ENCODE data around the gene FGD2. TPM values are rescaled to one million over a fixed set of nuclear protein-coding genes. Genes with fewer than 3 reads are reported as not detected.

The FGD2 gene
- total RNA-seq, 1 donor from 2014 or later, result not detected

DNA sequence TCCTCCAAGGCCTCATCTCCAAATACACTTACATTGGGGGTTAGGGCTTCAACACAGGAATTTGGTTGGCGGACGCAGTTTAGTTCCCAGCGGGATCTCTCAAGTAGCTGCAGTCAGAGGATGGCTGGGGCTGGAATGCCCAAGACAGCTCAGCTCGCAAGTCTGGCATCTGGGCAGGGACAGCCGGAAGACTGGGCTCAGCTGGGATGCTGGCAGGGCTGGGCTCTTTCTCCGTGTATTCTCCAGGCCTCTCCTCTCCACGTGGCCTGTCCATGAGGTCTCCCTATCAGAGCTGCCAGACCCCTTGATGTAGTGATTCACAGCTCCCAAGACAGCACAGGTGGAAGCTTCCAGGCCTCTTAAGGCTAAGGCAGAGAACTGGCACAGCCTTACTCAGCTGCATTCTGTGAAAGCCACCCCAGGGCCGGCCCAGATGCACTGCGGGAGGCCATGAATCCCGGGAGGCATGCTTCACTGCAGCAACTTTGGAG, 5.0 kb downstream of the FGD2 start:
- H3K9me3 Mint-ChIP-seq (ENCODE audit: unreplicated experiment), result no peaks in the 10 kb centered on the region
- DNase-seq, result no peak
- no peaks in the 10 kb centered on the region for H3K4me1 Mint-ChIP-seq (ENCODE audit: low read depth, unreplicated experiment)
- TF ChIP-seq, protein P1, sequence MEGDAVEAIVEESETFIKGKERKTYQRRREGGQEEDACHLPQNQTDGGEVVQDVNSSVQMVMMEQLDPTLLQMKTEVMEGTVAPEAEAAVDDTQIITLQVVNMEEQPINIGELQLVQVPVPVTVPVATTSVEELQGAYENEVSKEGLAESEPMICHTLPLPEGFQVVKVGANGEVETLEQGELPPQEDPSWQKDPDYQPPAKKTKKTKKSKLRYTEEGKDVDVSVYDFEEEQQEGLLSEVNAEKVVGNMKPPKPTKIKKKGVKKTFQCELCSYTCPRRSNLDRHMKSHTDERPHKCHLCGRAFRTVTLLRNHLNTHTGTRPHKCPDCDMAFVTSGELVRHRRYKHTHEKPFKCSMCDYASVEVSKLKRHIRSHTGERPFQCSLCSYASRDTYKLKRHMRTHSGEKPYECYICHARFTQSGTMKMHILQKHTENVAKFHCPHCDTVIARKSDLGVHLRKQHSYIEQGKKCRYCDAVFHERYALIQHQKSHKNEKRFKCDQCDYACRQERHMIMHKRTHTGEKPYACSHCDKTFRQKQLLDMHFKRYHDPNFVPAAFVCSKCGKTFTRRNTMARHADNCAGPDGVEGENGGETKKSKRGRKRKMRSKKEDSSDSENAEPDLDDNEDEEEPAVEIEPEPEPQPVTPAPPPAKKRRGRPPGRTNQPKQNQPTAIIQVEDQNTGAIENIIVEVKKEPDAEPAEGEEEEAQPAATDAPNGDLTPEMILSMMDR (IDR thresholded peaks at IDR 0.05; ENCODE audit: partially characterized antibody, unreplicated experiment), result no peak
- H3K36me3 Mint-ChIP-seq (ENCODE audit: unreplicated experiment), result no peaks in the 10 kb centered on the region
- H3K4me3 Mint-ChIP-seq (ENCODE audit: unreplicated experiment), result no peak overlapping the region
- peaks cover 8% of the 10 kb centered on the region for H3K27me3 Mint-ChIP-seq (ENCODE audit: unreplicated experiment)
- H3K27ac Mint-ChIP-seq (ENCODE audit: unreplicated experiment), result no peak overlapping the region

DNA sequence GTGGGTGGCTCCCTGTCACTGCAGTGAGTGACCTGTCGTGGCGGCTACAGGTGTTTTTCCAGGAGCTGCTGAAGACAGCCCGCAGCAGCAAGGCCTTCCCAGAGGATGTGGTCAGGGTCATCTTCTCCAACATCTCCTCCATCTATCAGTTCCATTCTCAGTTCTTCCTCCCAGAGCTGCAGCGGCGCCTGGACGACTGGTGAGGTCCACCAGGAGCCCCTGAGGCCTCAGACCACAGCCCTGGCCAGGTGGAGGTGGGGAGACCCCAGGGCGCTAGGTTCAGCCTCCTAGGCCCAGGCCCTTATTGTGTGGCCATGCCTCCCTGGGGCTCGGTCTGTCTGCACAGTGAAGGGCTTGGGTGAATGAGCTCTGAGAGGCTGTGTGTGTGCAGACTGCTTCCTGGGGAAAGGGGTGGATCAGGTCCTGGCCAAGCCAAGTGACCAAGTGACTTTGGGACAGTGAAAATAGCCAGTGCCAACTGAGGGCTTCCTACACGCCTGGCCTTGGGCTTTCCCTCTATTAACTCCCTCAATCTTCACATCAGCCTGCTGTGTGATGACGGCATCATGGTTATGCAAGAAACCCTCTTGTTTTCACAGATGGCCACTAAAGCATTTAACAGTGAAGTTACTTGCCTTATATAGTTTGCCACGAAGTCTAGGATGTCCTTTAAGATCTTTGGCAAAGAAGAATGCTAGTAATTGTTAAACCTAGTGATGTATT, 6.4 kb downstream of the FGD2 start:
- no peak for DNase-seq
- no peak overlapping the region for H3K27ac Mint-ChIP-seq (ENCODE audit: unreplicated experiment)
- peaks cover 3% of the 10 kb centered on the region for H3K27me3 Mint-ChIP-seq (ENCODE audit: unreplicated experiment)
- H3K4me3 Mint-ChIP-seq (ENCODE audit: unreplicated experiment), result no peak overlapping the region
- H3K9me3 Mint-ChIP-seq (ENCODE audit: unreplicated experiment), result no peaks in the 10 kb centered on the region
- peaks cover under 1% of the 10 kb centered on the region for H3K4me1 Mint-ChIP-seq (ENCODE audit: low read depth, unreplicated experiment)
- TF ChIP-seq, protein P1 (IDR thresholded peaks at IDR 0.05; ENCODE audit: partially characterized antibody, unreplicated experiment), result no peak
- H3K36me3 Mint-ChIP-seq (ENCODE audit: unreplicated experiment), result no peaks in the 10 kb centered on the region

DNA sequence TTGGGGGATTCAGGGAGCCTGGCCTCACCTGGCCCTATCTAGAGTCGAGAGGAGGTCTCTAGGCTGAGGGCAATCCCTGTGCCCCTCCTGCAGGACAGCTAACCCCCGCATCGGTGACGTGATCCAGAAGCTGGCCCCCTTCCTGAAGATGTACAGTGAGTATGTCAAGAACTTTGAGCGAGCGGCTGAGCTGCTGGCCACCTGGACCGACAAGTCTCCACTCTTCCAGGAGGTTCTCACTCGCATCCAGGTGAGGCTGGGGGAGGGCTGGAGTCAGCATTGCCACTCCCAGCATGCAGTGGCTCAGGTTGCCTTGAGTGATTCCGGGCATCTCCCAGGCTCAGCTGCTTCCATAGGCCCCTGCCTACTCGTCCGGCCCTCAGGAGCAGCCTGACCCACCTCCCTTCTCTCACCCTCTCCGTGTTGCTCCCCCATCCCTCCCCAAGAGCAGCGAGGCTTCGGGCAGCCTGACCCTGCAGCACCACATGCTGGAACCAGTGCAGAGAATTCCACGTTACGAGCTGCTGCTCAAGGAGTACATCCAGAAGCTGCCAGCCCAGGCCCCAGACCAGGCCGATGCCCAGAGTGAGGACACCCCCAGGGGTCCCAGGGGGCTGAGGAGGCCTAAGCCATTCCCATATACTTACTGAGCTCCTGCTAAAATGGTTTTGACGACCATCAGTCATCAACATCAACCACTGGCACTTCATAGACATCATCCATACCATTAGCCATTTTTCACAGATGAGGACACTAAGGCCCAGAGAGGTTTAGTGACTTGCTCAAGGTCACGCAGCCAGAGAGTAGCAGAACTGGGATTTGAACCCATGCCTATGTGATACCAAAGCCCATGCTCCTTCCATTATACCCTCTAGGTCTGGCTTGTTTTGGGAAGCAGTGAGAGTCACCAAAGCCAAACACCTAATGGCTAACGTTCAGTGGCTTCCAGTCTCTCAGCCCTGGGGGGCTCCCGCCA, 8.3 kb downstream of the FGD2 start:
- Mint-ChIP-seq H3K4me3 (ENCODE audit: unreplicated experiment) (no peak overlapping the region), H3K27ac (ENCODE audit: unreplicated experiment) (no peak overlapping the region), H3K4me1 (ENCODE audit: low read depth, unreplicated experiment) (peaks cover 8% of the 10 kb centered on the region), H3K27me3 (ENCODE audit: unreplicated experiment) (peaks cover 3% of the 10 kb centered on the region), H3K36me3 (ENCODE audit: unreplicated experiment) (no peaks in the 10 kb centered on the region), H3K9me3 (ENCODE audit: unreplicated experiment) (no peaks in the 10 kb centered on the region)
- no peak for DNase-seq
- TF ChIP-seq, protein P1 (IDR thresholded peaks at IDR 0.05; ENCODE audit: partially characterized antibody, unreplicated experiment), result no peak

DNA sequence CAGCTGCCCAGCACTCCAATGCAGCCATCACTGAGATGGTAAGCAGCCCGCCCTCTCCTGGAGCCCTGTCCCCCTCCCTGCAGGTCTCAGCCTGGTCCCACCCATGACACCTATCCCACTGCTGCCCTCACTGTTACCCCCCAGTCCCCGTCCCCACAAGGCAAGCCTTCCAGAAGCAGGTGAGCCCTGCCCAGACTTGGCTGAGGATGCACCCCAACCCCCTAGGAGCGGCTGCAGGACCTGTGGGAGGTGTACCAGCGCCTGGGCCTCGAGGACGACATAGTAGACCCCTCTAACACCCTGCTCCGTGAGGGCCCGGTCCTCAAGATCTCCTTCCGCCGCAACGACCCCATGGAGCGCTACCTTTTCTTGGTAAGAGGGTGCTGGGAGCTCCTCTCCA, 9.2 kb downstream of the FGD2 start:
- no peaks in the 10 kb centered on the region for H3K9me3 Mint-ChIP-seq (ENCODE audit: unreplicated experiment)
- no peaks in the 10 kb centered on the region for H3K36me3 Mint-ChIP-seq (ENCODE audit: unreplicated experiment)
- H3K27me3 Mint-ChIP-seq (ENCODE audit: unreplicated experiment), result peaks cover 3% of the 10 kb centered on the region
- H3K4me3 Mint-ChIP-seq (ENCODE audit: unreplicated experiment), result no peak overlapping the region
- no peak overlapping the region for H3K27ac Mint-ChIP-seq (ENCODE audit: unreplicated experiment)
- TF ChIP-seq, protein P1 (IDR thresholded peaks at IDR 0.05; ENCODE audit: partially characterized antibody, unreplicated experiment), result no peak
- H3K4me1 Mint-ChIP-seq (ENCODE audit: low read depth, unreplicated experiment), result peaks cover 8% of the 10 kb centered on the region
- no peak for DNase-seq

All from glutamatergic neuron (in vitro differentiated cells).